ENCODE data around the gene TMEM205.

- TF ChIP-seq, protein P1, sequence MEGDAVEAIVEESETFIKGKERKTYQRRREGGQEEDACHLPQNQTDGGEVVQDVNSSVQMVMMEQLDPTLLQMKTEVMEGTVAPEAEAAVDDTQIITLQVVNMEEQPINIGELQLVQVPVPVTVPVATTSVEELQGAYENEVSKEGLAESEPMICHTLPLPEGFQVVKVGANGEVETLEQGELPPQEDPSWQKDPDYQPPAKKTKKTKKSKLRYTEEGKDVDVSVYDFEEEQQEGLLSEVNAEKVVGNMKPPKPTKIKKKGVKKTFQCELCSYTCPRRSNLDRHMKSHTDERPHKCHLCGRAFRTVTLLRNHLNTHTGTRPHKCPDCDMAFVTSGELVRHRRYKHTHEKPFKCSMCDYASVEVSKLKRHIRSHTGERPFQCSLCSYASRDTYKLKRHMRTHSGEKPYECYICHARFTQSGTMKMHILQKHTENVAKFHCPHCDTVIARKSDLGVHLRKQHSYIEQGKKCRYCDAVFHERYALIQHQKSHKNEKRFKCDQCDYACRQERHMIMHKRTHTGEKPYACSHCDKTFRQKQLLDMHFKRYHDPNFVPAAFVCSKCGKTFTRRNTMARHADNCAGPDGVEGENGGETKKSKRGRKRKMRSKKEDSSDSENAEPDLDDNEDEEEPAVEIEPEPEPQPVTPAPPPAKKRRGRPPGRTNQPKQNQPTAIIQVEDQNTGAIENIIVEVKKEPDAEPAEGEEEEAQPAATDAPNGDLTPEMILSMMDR (conservative IDR thresholded peaks at IDR 0.05; ENCODE audit: low read depth in 2 of 2): peak; percentile 60 to 74
- TF ChIP-seq ZNF114 (CRISPR knock-in tag; IDR thresholded peaks at IDR 0.05) (no peak), ZNF331 (CRISPR knock-in tag; IDR thresholded peaks at IDR 0.05; ENCODE audit: low read depth) (no peak), EZH2 (IDR thresholded peaks at IDR 0.05; ENCODE audit: low read depth, unreplicated experiment) (no peak), CREB1 (CRISPR knock-in tag; IDR thresholded peaks at IDR 0.05; ENCODE audit: low read depth) (peak; percentile 89), POLR2AphosphoS5 (IDR thresholded peaks at IDR 0.05; ENCODE audit: low read depth) (peak; percentile 84), JUNB (IDR thresholded peaks at IDR 0.05; ENCODE audit: unreplicated experiment) (no peak), EZH2phosphoT487 (IDR thresholded peaks at IDR 0.05; ENCODE audit: unreplicated experiment) (no peak), STAT1 (IDR thresholded peaks at IDR 0.05; ENCODE audit: unreplicated experiment) (no peak), NANOG (IDR thresholded peaks at IDR 0.05; ENCODE audit: borderline replicate concordance) (no peak)
- TF ChIP-seq, protein P2, sequence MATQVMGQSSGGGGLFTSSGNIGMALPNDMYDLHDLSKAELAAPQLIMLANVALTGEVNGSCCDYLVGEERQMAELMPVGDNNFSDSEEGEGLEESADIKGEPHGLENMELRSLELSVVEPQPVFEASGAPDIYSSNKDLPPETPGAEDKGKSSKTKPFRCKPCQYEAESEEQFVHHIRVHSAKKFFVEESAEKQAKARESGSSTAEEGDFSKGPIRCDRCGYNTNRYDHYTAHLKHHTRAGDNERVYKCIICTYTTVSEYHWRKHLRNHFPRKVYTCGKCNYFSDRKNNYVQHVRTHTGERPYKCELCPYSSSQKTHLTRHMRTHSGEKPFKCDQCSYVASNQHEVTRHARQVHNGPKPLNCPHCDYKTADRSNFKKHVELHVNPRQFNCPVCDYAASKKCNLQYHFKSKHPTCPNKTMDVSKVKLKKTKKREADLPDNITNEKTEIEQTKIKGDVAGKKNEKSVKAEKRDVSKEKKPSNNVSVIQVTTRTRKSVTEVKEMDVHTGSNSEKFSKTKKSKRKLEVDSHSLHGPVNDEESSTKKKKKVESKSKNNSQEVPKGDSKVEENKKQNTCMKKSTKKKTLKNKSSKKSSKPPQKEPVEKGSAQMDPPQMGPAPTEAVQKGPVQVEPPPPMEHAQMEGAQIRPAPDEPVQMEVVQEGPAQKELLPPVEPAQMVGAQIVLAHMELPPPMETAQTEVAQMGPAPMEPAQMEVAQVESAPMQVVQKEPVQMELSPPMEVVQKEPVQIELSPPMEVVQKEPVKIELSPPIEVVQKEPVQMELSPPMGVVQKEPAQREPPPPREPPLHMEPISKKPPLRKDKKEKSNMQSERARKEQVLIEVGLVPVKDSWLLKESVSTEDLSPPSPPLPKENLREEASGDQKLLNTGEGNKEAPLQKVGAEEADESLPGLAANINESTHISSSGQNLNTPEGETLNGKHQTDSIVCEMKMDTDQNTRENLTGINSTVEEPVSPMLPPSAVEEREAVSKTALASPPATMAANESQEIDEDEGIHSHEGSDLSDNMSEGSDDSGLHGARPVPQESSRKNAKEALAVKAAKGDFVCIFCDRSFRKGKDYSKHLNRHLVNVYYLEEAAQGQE (IDR thresholded peaks at IDR 0.05; ENCODE audit: unreplicated experiment): peak; percentile 30
- TF ChIP-seq, protein P3, sequence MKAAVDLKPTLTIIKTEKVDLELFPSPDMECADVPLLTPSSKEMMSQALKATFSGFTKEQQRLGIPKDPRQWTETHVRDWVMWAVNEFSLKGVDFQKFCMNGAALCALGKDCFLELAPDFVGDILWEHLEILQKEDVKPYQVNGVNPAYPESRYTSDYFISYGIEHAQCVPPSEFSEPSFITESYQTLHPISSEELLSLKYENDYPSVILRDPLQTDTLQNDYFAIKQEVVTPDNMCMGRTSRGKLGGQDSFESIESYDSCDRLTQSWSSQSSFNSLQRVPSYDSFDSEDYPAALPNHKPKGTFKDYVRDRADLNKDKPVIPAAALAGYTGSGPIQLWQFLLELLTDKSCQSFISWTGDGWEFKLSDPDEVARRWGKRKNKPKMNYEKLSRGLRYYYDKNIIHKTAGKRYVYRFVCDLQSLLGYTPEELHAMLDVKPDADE (IDR thresholded peaks at IDR 0.05): peak; percentile 12; the same call in 1 of the 2 replicates
Measured at GRCh38 chr19:11380653-11381537, 34.8 kb upstream of the TMEM205 start.

All from GM23338 (cell line).